ENCODE data around the gene SUSD4. TPM values are rescaled to one million over a fixed set of nuclear protein-coding genes. Genes with fewer than 3 reads are reported as not detected.

SUSD4 gene, protein sequence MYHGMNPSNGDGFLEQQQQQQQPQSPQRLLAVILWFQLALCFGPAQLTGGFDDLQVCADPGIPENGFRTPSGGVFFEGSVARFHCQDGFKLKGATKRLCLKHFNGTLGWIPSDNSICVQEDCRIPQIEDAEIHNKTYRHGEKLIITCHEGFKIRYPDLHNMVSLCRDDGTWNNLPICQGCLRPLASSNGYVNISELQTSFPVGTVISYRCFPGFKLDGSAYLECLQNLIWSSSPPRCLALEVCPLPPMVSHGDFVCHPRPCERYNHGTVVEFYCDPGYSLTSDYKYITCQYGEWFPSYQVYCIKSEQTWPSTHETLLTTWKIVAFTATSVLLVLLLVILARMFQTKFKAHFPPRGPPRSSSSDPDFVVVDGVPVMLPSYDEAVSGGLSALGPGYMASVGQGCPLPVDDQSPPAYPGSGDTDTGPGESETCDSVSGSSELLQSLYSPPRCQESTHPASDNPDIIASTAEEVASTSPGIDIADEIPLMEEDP
- under 0.01 and 1.2 TPM in 2 replicates for total RNA-seq

DNA sequence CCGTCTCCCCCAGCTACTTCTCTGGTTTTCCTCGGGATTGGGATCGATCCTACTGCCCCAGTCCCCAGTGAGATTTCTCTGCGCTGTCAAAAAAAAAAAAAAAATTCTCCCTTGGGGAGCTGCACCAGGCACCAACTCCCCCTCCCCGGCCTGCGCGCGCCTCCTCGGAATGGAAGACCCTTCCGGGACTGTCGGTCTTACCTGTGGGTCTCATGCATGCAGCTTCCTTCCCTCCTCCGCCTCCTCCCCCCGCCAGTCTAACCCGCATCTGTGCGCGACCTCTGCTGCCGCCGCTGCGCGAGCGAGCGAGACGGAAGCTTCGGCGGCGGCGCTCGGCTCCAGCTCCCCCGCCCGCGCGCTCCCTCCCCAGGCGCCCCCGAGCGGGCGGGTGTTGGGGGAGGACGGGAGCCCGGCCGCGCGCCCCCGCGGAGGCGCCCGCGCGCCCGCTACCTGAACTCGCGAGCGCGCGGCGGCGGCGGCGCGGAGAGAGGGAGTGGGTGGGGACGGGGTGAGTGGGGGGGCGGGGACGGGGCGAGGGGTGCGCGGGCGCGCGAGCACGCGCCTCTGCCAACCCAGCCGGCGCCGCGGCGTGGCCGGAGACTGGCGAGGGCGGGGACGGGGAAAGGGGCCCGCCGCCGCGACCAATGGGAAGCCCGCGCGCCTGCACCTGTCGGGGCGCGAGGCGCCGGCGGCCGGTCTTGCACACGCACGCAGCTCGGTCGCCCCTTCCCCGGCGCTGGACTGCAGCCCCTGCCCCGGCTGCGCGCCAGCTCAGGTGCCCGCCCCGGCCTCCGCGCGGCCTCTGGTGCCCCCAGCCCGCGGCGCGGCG, at the start of gene SUSD4:
TSS of gene SUSD4 (minus strand) at position 321 of the 829 bp plus-strand sequence. CDS start 751 bp downstream, outside the sequence.

DNA sequence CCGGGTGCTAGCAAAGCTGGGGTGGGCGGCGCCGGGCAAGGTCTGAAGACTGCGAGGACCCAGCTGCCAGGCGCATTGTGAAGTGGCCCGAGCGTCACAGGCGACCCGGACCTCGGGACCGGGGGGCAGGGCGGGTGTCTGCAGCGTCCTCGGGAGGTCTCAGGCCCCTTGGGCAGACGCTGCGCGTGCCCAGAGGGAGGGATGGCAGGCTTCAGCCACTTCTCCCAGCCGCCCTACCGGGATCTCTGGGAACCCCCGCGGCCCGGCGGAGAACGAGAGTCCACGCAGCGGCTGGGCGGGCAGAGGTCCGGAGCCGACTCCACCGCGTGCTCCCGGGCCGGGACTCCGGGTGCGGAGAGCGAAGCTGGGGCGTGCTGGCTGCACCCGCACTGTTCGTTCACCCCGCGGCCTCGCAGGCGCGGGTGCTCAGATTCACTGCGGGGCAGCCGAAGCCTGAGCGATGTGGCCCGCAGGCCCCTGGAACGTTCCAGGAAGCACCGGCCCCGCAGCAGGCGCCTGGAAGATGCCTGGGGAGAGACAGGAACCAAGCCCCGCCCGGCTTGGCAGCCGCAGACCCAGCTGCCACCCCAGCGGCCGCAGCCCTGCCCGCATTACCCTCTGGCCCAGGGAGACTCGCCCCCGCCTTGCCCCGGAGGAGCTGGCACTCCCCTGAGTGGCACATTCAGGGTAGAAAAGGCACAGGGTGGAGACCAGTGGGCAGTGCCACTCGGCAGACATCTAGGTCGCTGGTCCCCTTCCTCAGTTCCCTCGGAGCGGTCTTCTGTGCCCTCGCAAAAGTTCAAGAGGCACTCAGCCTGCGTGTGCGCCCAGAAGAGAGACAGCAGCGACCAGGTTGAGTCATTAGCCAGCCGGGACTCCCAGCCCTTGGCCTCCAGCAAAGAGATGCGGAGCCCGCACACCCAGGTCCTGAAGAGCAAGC, 29.6 kb upstream of the SUSD4 start, which contains the start of gene CCDC185:
TSS of gene CCDC185 (plus strand) at position 141 of the 940 bp plus-strand sequence. CDS start at position 202, 61 bp downstream.

Other genes starting within 250 kb of the SUSD4 start
- under 0.01 TPM in 1 of 2 replicates, not detected in the other for gene TLR5, start 220.9 kb downstream of the SUSD4 start, total RNA-seq
- not detected in 2 replicates for gene CCDC185, start 29.2 kb upstream of the SUSD4 start, total RNA-seq